ENCODE results near the gene TLX3.

TLX3 gene

GRCh38 chr5:171311322-171312077 lies 2.5 kb downstream of the TLX3 start:
- no peak for TF ChIP-seq CTCF (IDR thresholded peaks at IDR 0.05)
- H3K27ac ChIP-seq, result no peak overlapping the region

GRCh38 chr5:171312129-171312974 lies 3.3 kb downstream of the TLX3 start:
- no peak overlapping the region for H3K27ac ChIP-seq
- no peak for TF ChIP-seq CTCF (IDR thresholded peaks at IDR 0.05)

GRCh38 chr5:171313481-171314206 lies 4.6 kb downstream of the TLX3 start:
- H3K27ac ChIP-seq, result no peak overlapping the region
- TF ChIP-seq CTCF (IDR thresholded peaks at IDR 0.05), result no peak
- TF ChIP-seq ZFX (IDR thresholded peaks at IDR 0.05; ENCODE audit: borderline replicate concordance), result no peak

- no peak overlapping the region for H3K27ac ChIP-seq
Observed at GRCh38 chr5:171314728-171315385, 5.8 kb downstream of the TLX3 start.

GRCh38 chr5:171315386-171315891 lies 6.4 kb downstream of the TLX3 start:
- TF ChIP-seq CTCF (IDR thresholded peaks at IDR 0.05), result no peak
- TF ChIP-seq ZFX (IDR thresholded peaks at IDR 0.05; ENCODE audit: borderline replicate concordance), result no peak
- no peak overlapping the region for H3K27ac ChIP-seq

More at GRCh38 chr5:171314728-171315385, 5.8 kb downstream of the TLX3 start:
- no peak for TF ChIP-seq CTCF (IDR thresholded peaks at IDR 0.05)
- no peak for TF ChIP-seq ZFX (IDR thresholded peaks at IDR 0.05; ENCODE audit: borderline replicate concordance)

- no peak for TF ChIP-seq CTCF (IDR thresholded peaks at IDR 0.05)
- no peak for TF ChIP-seq ZFX (IDR thresholded peaks at IDR 0.05; ENCODE audit: borderline replicate concordance)
- H3K27ac ChIP-seq, result no peak overlapping the region
Observed at GRCh38 chr5:171315925-171316257, 6.8 kb downstream of the TLX3 start.

Measured in 22Rv1 (cell line).